WTC11 (cell line): ENCODE data around the gene PACS1. TPM values are rescaled to one million over a fixed set of nuclear protein-coding genes. Genes with fewer than 3 reads are reported as not detected.
A peak's percentile ranks its signal among the peaks of the same experiment; 100 is the strongest.

Source experiments
- ATAC-seq: fragments of 200-7000 bp; cut with Tn5 transposase; 2 replicates; pipeline ENCODE4 v1.10.0; 2021; ENCODE audit warnings: mild to moderate bottlenecking, moderate library complexity
- CTCF ChIA-PET: fragments of 300-600 bp; sonication (Branson Sonifier 250); formaldehyde crosslinking; loops from one replicate; lab custom pipeline; 2021; ENCODE audit warnings: antibody characterized with exemption; lab: Charles Lee
- POLR2A ChIA-PET: fragments of 350-600 bp; sonication (Branson Sonifier 250); formaldehyde crosslinking; loops from one replicate; lab custom pipeline; 2021; ENCODE audit warnings: antibody characterized with exemption; lab: Charles Lee
- DNase-seq: peaks from one replicate; pipeline ENCODE4 v3.0.0; 2021; ENCODE audit warnings: low spot score
- H3K27ac Mint-ChIP-seq: 2 replicates; pipeline ENCODE4 v1.8.0; 2021; ENCODE audit warnings: mixed read lengths
- H3K27me3 Mint-ChIP-seq: 2 replicates; pipeline ENCODE4 v1.8.0; 2021; ENCODE audit warnings: low read depth, mild to moderate bottlenecking, moderate library complexity, mixed read lengths
- H3K36me3 Mint-ChIP-seq: 2 replicates; pipeline ENCODE4 v1.8.0; 2021; ENCODE audit warnings: mixed read lengths
- H3K4me1 Mint-ChIP-seq: 2 replicates; pipeline ENCODE4 v1.8.0; 2022; ENCODE audit warnings: mixed read lengths
- H3K4me3 Mint-ChIP-seq: 2 replicates; pipeline ENCODE4 v1.8.0; 2021; ENCODE audit warnings: mild to moderate bottlenecking, moderate library complexity, mixed read lengths
- H3K9me3 Mint-ChIP-seq: 2 replicates; pipeline ENCODE4 v1.8.0; 2021; ENCODE audit warnings: mixed read lengths
- AFF4 ChIP-seq: sonication (generic); formaldehyde crosslinking; IDR thresholded peaks from 2 replicates; pipeline ENCODE4 v1.8.1; 2023; ENCODE audit warnings: mild to moderate bottlenecking, missing genetic modification reagents, borderline replicate concordance
- ATF3 ChIP-seq: sonication (generic); formaldehyde crosslinking; conservative IDR thresholded peaks from 2 replicates; pipeline ENCODE4 v1.8.1; 2022; ENCODE audit warnings: mild to moderate bottlenecking, missing genetic modification reagents
- CTCF ChIP-seq: fragments of 200-600 bp; IDR thresholded peaks from 2 replicates; pipeline ENCODE4 v1.8.0; 2022; ENCODE audit warnings: antibody characterized with exemption
- E2F5 ChIP-seq: sonication (generic); formaldehyde crosslinking; IDR thresholded peaks from 2 replicates; pipeline ENCODE4 v1.8.1; 2022; ENCODE audit warnings: mild to moderate bottlenecking, moderate library complexity, missing genetic modification reagents
- ELF4 ChIP-seq: sonication (generic); formaldehyde crosslinking; IDR thresholded peaks from 2 replicates; pipeline ENCODE4 v1.8.1; 2022; ENCODE audit warnings: low read depth, mild to moderate bottlenecking, moderate library complexity, missing genetic modification reagents
- ERG ChIP-seq: fragments of 250-450 bp; sonication (Bioruptor Pico); IDR thresholded peaks from 2 replicates; pipeline ENCODE4 v1.8.0; 2021; ENCODE audit warnings: mild to moderate bottlenecking
- FOXJ3 ChIP-seq: sonication (generic); formaldehyde crosslinking; IDR thresholded peaks from 2 replicates; pipeline ENCODE4 v1.9.0; 2021; ENCODE audit warnings: missing genetic modification reagents, mild to moderate bottlenecking, borderline replicate concordance
- FOXP4 ChIP-seq: sonication (generic); formaldehyde crosslinking; IDR thresholded peaks from 2 replicates; pipeline ENCODE4 v1.8.0; 2022; ENCODE audit warnings: mild to moderate bottlenecking, missing genetic modification reagents
- JUN ChIP-seq: sonication (generic); formaldehyde crosslinking; IDR thresholded peaks from 2 replicates; pipeline ENCODE4 v1.8.0; 2023; ENCODE audit warnings: mild to moderate bottlenecking, missing genetic modification reagents
- MLX ChIP-seq: sonication (generic); formaldehyde crosslinking; IDR thresholded peaks from 2 replicates; pipeline ENCODE4 v1.8.1; 2023; ENCODE audit warnings: mild to moderate bottlenecking, missing genetic modification reagents, moderate library complexity
- NFATC4 ChIP-seq: fragments of 250-450 bp; sonication (Bioruptor Pico); IDR thresholded peaks from 2 replicates; pipeline ENCODE4 v1.9.0; 2021; ENCODE audit warnings: mild to moderate bottlenecking
- NR3C1 ChIP-seq: sonication (generic); formaldehyde crosslinking; conservative IDR thresholded peaks from 2 replicates; pipeline ENCODE4 v1.8.1; 2023; ENCODE audit warnings: low read depth, mild to moderate bottlenecking, missing genetic modification reagents
- SOX15 ChIP-seq: fragments of 250-450 bp; sonication (Bioruptor Pico); IDR thresholded peaks from 2 replicates; pipeline ENCODE4 v1.9.0; 2021; ENCODE audit warnings: mild to moderate bottlenecking
- STAT6 ChIP-seq: sonication (generic); formaldehyde crosslinking; conservative IDR thresholded peaks from 2 replicates; pipeline ENCODE4 v1.8.1; 2023; ENCODE audit warnings: mild to moderate bottlenecking, low read depth, missing genetic modification reagents, moderate library complexity
- TCF7 ChIP-seq: sonication (generic); formaldehyde crosslinking; IDR thresholded peaks from 2 replicates; pipeline ENCODE4 v1.8.0; 2022; ENCODE audit warnings: mild to moderate bottlenecking, low read depth, missing genetic modification reagents, moderate library complexity
- TP53 ChIP-seq: sonication (generic); formaldehyde crosslinking; IDR thresholded peaks from 2 replicates; pipeline ENCODE4 v1.8.1; 2023; ENCODE audit warnings: mild to moderate bottlenecking, missing genetic modification reagents
- ZBTB43 ChIP-seq: sonication (generic); formaldehyde crosslinking; IDR thresholded peaks from 2 replicates; pipeline ENCODE4 v1.8.1; 2023; ENCODE audit warnings: mild to moderate bottlenecking, missing genetic modification reagents
- ZNF425 ChIP-seq: fragments of 250-450 bp; sonication (Bioruptor Pico); conservative IDR thresholded peaks from 2 replicates; pipeline ENCODE4 v1.9.0; 2021; ENCODE audit warnings: mild to moderate bottlenecking
- total RNA-seq: library from RNA; stranded (reverse); gene quantifications from 3 replicates; pipeline ENCODE4 v1.2.3, GENCODE V29; 2021

PACS1 gene
- total RNA-seq, 1 experiment from 2014 or later, result 34.8 TPM

- Mint-ChIP-seq H3K36me3 (peaks cover 2% of the 10 kb centered on the region; the same call in 1 of the 2 replicates), H3K4me3 (no peak overlapping the region), H3K4me1 (no peaks in the 10 kb centered on the region), H3K27me3 (no peaks in the 10 kb centered on the region), H3K27ac (peak overlapping the region; percentile 25; the same call in 1 of the 2 replicates), H3K9me3 (no peaks in the 10 kb centered on the region)
- ChIA-PET POLR2A (no interaction called here), CTCF (interaction anchor here (1.1 to 1.7 kb wide), 4 partner anchors 17 to 42 kb away, joined by 3 to 10 read pairs (median 4); no protein-coding TSS in a partner anchor)
- DNase-seq (no peak), ATAC-seq (peak; percentile 27)
- no peak for TF ChIP-seq ATF3 (CRISPR knock-in tag)
- TF ChIP-seq CTCF, result no peak
- TF ChIP-seq TCF7, result no peak
- no peak for TF ChIP-seq TP53 (CRISPR knock-in tag)
- TF ChIP-seq ELF4 (CRISPR knock-in tag), result no peak
- no peak for TF ChIP-seq STAT6 (CRISPR knock-in tag)
- no peak for TF ChIP-seq NR3C1
- TF ChIP-seq ZNF425 (CRISPR knock-in tag), result no peak
- no peak for TF ChIP-seq AFF4
- no peak for TF ChIP-seq FOXJ3 (CRISPR knock-in tag)
- TF ChIP-seq ERG (CRISPR knock-in tag), result no peak
- no peak for TF ChIP-seq MLX (CRISPR knock-in tag)
- TF ChIP-seq JUN (CRISPR knock-in tag), result no peak
- no peak for TF ChIP-seq ZBTB43 (CRISPR knock-in tag)
- TF ChIP-seq NFATC4 (CRISPR knock-in tag), result no peak
- TF ChIP-seq FOXP4 (CRISPR knock-in tag), result no peak
- no peak for TF ChIP-seq E2F5 (CRISPR knock-in tag)
- TF ChIP-seq SOX15 (CRISPR knock-in tag), result no peak
Measured at GRCh38 chr11:66239998-66240780, 170.1 kb downstream of the PACS1 start.
